A549 treated with AZD2906 at 1 μM for 4 hours (cell line): ENCODE data around the gene ZNF70. TPM values are rescaled to one million over a fixed set of nuclear protein-coding genes. Genes with fewer than 3 reads are reported as not detected.

ENCODE experiments used
- total RNA-seq: library from RNA; stranded (reverse); fragments of 200-300 nt; extraction: Qiagen RNA extraction; gene quantifications from 5 replicates; pipeline ENCODE4 v1.2.3, GENCODE V29; 2022

ZNF70 gene
- 0.91 to 1.4 TPM (median 1.0 TPM) in 5 replicates for total RNA-seq

GRCh38 chr22:23750714-23751440, at the start of gene ZNF70:
TSS of gene ZNF70 (minus strand) at chr22:23751112. CDS start at chr22:23745140, 5,972 bp downstream.

GRCh38 chr22:23786752-23787599, 36.1 kb upstream of the ZNF70 start, which contains the start of gene SMARCB1:
TSS of gene SMARCB1 (plus strand) at chr22:23786966. CDS start at chr22:23787170, 204 bp downstream.

GRCh38 chr22:23772649-23773473, 21.9 kb upstream of the ZNF70 start, which contains the start of gene MMP11:
TSS of gene MMP11 (plus strand) at chr22:23772849. CDS start at chr22:23772871, 22 bp downstream.

GRCh38 chr22:23767673-23768548, 17.0 kb upstream of the ZNF70 start, which contains the start of gene CHCHD10:
TSS of gene CHCHD10 (minus strand) at chr22:23767972. CDS start at chr22:23767874, 98 bp downstream.

GRCh38 chr22:23762842-23763578, 12.1 kb upstream of the ZNF70 start, which contains the start of gene C22orf15:
TSS of gene C22orf15 (plus strand) at chr22:23762990. CDS start at chr22:23763307, 317 bp downstream.

GRCh38 chr22:23754220-23754919, 3.5 kb upstream of the ZNF70 start, which contains the start of gene VPREB3:
TSS of gene VPREB3 (minus strand) at chr22:23754425. CDS start at chr22:23754363, 62 bp downstream.

GRCh38 chr22:23690713-23691112, 60.2 kb downstream of the ZNF70 start, which contains the start of gene RGL4:
TSS of gene RGL4 (plus strand) at chr22:23691013. CDS start at chr22:23692031, 1,018 bp downstream.

Other genes with a start within 250 kb of the ZNF70 start
- not detected in 5 replicates for gene IGLL1, start 170.8 kb downstream of the ZNF70 start, total RNA-seq
- gene DRICH1, start 118.8 kb downstream of the ZNF70 start, total RNA-seq = 0.11 to 0.37 TPM (median 0.26 TPM) in 3 of 5 replicates, not detected in the others
- gene RGL4, start 60.1 kb downstream of the ZNF70 start, total RNA-seq = not detected in 5 replicates
- gene VPREB3, start 3.3 kb upstream of the ZNF70 start, total RNA-seq = 0.74 to 1.0 TPM (median 0.77 TPM) in 5 replicates
- not detected in 5 replicates for gene C22orf15, start 11.9 kb upstream of the ZNF70 start, total RNA-seq
- gene CHCHD10, start 16.9 kb upstream of the ZNF70 start, total RNA-seq = 78.0 to 199 TPM (median 189 TPM) in 5 replicates
- 0.13 to 0.29 TPM (median 0.18 TPM) in 5 replicates for gene MMP11, start 21.7 kb upstream of the ZNF70 start, total RNA-seq
- gene SMARCB1, start 35.9 kb upstream of the ZNF70 start, total RNA-seq = 50.3 to 55.9 TPM (median 53.2 TPM) in 5 replicates
- 0.42 to 0.74 TPM (median 0.59 TPM) in 5 replicates for gene DERL3, start 87.9 kb upstream of the ZNF70 start, total RNA-seq
- gene SLC2A11, start 106.8 kb upstream of the ZNF70 start, total RNA-seq = 8.9 to 10.5 TPM (median 9.9 TPM) in 5 replicates
- 487 to 986 TPM (median 932 TPM) in 5 replicates for gene MIF, start 143.3 kb upstream of the ZNF70 start, total RNA-seq
- gene GSTT2B, start 210.1 kb upstream of the ZNF70 start, total RNA-seq = 0.15 to 0.48 TPM (median 0.34 TPM) in 5 replicates
- 1.3 to 1.8 TPM (median 1.7 TPM) in 5 replicates for gene DDTL, start 215.8 kb upstream of the ZNF70 start, total RNA-seq
- 114 to 185 TPM (median 157 TPM) in 5 replicates for gene DDT, start 223.3 kb upstream of the ZNF70 start, total RNA-seq
- gene GSTT2, start 229.0 kb upstream of the ZNF70 start, total RNA-seq = 0.27 TPM in 1 of 5 replicates, not detected in the others